SK-N-SH (cell line): ENCODE results near the gene TRPC3.

Experiments
- CTCF ChIP-seq: fragments of 200-600 bp; sonication (generic); IDR thresholded peaks from 2 replicates; pipeline ENCODE4 v1.6.1; 2017; ENCODE audit warnings: antibody characterized with exemption, mild to moderate bottlenecking, moderate library complexity
- EZH2phosphoT487 ChIP-seq: fragments of 200-600 bp; sonication (generic); IDR thresholded peaks from 2 replicates; pipeline ENCODE4 v1.6.1; 2017; ENCODE audit warnings: low read depth, mixed run types, mild to moderate bottlenecking, antibody characterized with exemption, moderate library complexity, borderline replicate concordance
- NRF1 ChIP-seq: IDR thresholded peaks from 2 replicates; pipeline ENCODE4 v1.6.1; 2012; ENCODE audit warnings: low read depth, mild to moderate bottlenecking, low read length
- USF2 ChIP-seq: fragments of 150-350 bp; IDR thresholded peaks from 2 replicates; pipeline ENCODE4 v1.6.1; 2017; ENCODE audit warnings: antibody characterized with exemption, low read length, low read depth, borderline replicate concordance
- ZBTB33 ChIP-seq: IDR thresholded peaks from 2 replicates; pipeline ENCODE4 v1.4.0; 2012; ENCODE audit warnings: low read depth, borderline replicate concordance

GRCh38 chr4:121881158-121881557 is 70.7 kb downstream of the TRPC3 start:
- no peak for TF ChIP-seq EZH2phosphoT487
- no peak for TF ChIP-seq CTCF
- TF ChIP-seq ZBTB33, result no peak
- no peak for TF ChIP-seq NRF1
- TF ChIP-seq USF2, result no peak
